A549 (cell line): ENCODE results near the gene EHD3. TPM values are rescaled to one million over a fixed set of nuclear protein-coding genes. Genes with fewer than 3 reads are reported as not detected.

Experiments used
- ATAC-seq, 2 experiments: fragments of 200-7000 bp in 1 of 2; fragments of >200 bp in 1 of 2; cut with Nextera tagmentation in 1 of 2; cut with Tn5 transposase in 1 of 2; 3 replicates each; pipeline versions ENCODE4 v1.8.0 to v1.9.1; 2018 to 2020; ENCODE audit warnings: mild to moderate bottlenecking in 1 of 2, moderate library complexity in 1 of 2
- CTCF ChIA-PET: fragments of 300-600 bp; sonication (Branson Sonifier 250); formaldehyde crosslinking; extraction: SDS; loops from one replicate; lab custom pipeline; 2021; ENCODE audit warnings: antibody characterized with exemption, inconsistent platforms; lab: Yijun Ruan, JAX
- POLR2A ChIA-PET: fragments of 350-600 bp; formaldehyde crosslinking; extraction: SDS; loops from one replicate; lab custom pipeline; 2021; ENCODE audit warnings: antibody characterized with exemption, inconsistent platforms; lab: Yijun Ruan, JAX
- DNase-seq, 2 experiments: peaks; one replicate each; pipeline versions ENCODE4 v3.0.0 to v3.0.0-alpha.2; 2011 to 2016; ENCODE audit warnings: low read depth in 1 of 2, low spot score in 1 of 2
- FAIRE-seq: peaks from 2 replicates; lab custom pipeline; 2011; peaks lifted over from hg19 to GRCh38; lab: Jason Lieb, UNC
- H3K27ac ChIP-seq, 2 experiments: fragments of >200 bp; sonication (Bioruptor Twin); formaldehyde crosslinking; 3 replicates each; pipeline ENCODE4 v1.5.1; 2016 to 2017
- H3K4me1 ChIP-seq: fragments of >200 bp; sonication (Bioruptor Twin); formaldehyde crosslinking; 3 replicates; pipeline ENCODE4 v1.6.1; 2016
- H3K4me2 ChIP-seq: fragments of >200 bp; sonication (Bioruptor Twin); formaldehyde crosslinking; 3 replicates; pipeline ENCODE4 v1.6.1; 2016
- H3K4me3 ChIP-seq: fragments of >200 bp; sonication (Bioruptor Twin); formaldehyde crosslinking; 3 replicates; pipeline ENCODE4 v1.5.1; 2016
- H3K9me3 ChIP-seq: fragments of >200 bp; sonication (Bioruptor Twin); formaldehyde crosslinking; 3 replicates; pipeline ENCODE4 v1.6.1; 2016
- CBX8 ChIP-seq: fragments of 200-600 bp; sonication (generic); IDR thresholded peaks from 2 replicates; pipeline ENCODE4 v1.6.1; 2016
- CHD4 ChIP-seq: fragments of 200-600 bp; sonication (generic); IDR thresholded peaks from 2 replicates; pipeline ENCODE4 v1.6.1; 2016; ENCODE audit warnings: antibody characterized with exemption, mild to moderate bottlenecking, borderline replicate concordance
- E2F6 ChIP-seq: IDR thresholded peaks from 2 replicates; pipeline ENCODE4 v1.6.1; 2012; ENCODE audit warnings: low read depth, borderline replicate concordance
- FOSB ChIP-seq: fragments of 250-450 bp; sonication (Bioruptor Pico); IDR thresholded peaks from 2 replicates; pipeline ENCODE4 v1.5.0; 2020; ENCODE audit warnings: mild to moderate bottlenecking, moderate library complexity
- FOXS1 ChIP-seq: fragments of 250-450 bp; sonication (Bioruptor Pico); IDR thresholded peaks from 2 replicates; pipeline ENCODE4 v1.5.0; 2020; ENCODE audit warnings: mild to moderate bottlenecking, moderate library complexity
- HDAC2 ChIP-seq: fragments of 200-600 bp; sonication (generic); IDR thresholded peaks from 2 replicates; pipeline ENCODE4 v1.6.1; 2016
- HEYL ChIP-seq: fragments of 250-450 bp; sonication (Bioruptor Pico); IDR thresholded peaks from 2 replicates; pipeline ENCODE4 v1.8.0; 2021; ENCODE audit warnings: mild to moderate bottlenecking, moderate library complexity
- NR3C1 ChIP-seq: fragments of >200 bp; sonication (Bioruptor Twin); formaldehyde crosslinking; IDR thresholded peaks from 3 replicates; pipeline ENCODE4 v1.6.1; 2017
- PBX3 ChIP-seq: IDR thresholded peaks from 2 replicates; pipeline ENCODE4 v1.6.1; 2012
- RAD21 ChIP-seq, 2 experiments: fragments of >200 bp in 1 of 2; sonication (Bioruptor Twin) in 1 of 2; formaldehyde crosslinking in 1 of 2; IDR thresholded peaks in 1 of 2; conservative IDR thresholded peaks in 1 of 2; 2 replicates in 1 of 2; 3 replicates in 1 of 2; pipeline ENCODE4 v1.6.1; 2012 to 2018; ENCODE audit warnings: inconsistent platforms in 1 of 2
- RARB ChIP-seq: fragments of 250-450 bp; sonication (Bioruptor Pico); IDR thresholded peaks from 2 replicates; pipeline ENCODE4 v1.8.0; 2021; ENCODE audit warnings: mild to moderate bottlenecking, moderate library complexity
- REST ChIP-seq: fragments of 200-600 bp; sonication (generic); IDR thresholded peaks from 2 replicates; pipeline ENCODE4 v1.6.1; 2016; ENCODE audit warnings: antibody characterized with exemption, mild to moderate bottlenecking, moderate library complexity
- SREBF2 ChIP-seq: fragments of 450-650 bp; IDR thresholded peaks from 2 replicates; pipeline ENCODE4 v1.6.1; 2014; ENCODE audit warnings: mild to moderate bottlenecking, moderate library complexity
- TFCP2L1 ChIP-seq: fragments of 250-450 bp; sonication (Bioruptor Pico); IDR thresholded peaks from 2 replicates; pipeline ENCODE4 v1.5.0; 2021; ENCODE audit warnings: mild to moderate bottlenecking
- WGBS: methylation state at CpG from one replicate; pipeline ENCODE4 v1.1.6; 2017; ENCODE audit errors: missing lambda C conversion rate; 5-methylcytosine and 5-hydroxymethylcytosine counted together
- polyA plus RNA-seq, 4 experiments: library from polyadenylated mRNA; depleted of rRNA in 3 of 4; stranded (reverse); fragments of >200 nt; fragmentation: RNase III in 1 of 4; extraction: RNeasy Plus Mini Kit Qiagen cat#74134 plus additional on column Dnase treatment in 1 of 4; gene quantifications; 2 replicates in 3 of 4; 3 replicates in 1 of 4; pipeline ENCODE4 v1.2.3, GENCODE V29; 2011 to 2017
- TF ChIP-seq, protein P1 (sequence below): fragments of 250-450 bp; sonication (Bioruptor Pico); IDR thresholded peaks from 2 replicates; pipeline ENCODE4 v1.5.0; 2021; ENCODE audit warnings: mild to moderate bottlenecking, moderate library complexity, borderline replicate concordance
- TF ChIP-seq, protein P2 (sequence below): fragments of 250-450 bp; sonication (Bioruptor Pico); IDR thresholded peaks from 2 replicates; pipeline ENCODE4 v1.5.0; 2020; ENCODE audit warnings: low read depth, mild to moderate bottlenecking, moderate library complexity

Gene EHD3
- polyA plus RNA-seq, 2 of the 4 experiments (the other 2 are of a cell fraction), result 8.7 to 10.6 TPM

- CTCF ChIA-PET, result no interaction called here
- no peak for ATAC-seq
- WGBS, result 63% methylated on average over 9 of the region's 9 CpGs
- POLR2A ChIA-PET, result no interaction called here
- Histone ChIP-seq H3K4me2 (no peak overlapping the region), H3K4me1 (no peaks in the 10 kb centered on the region), H3K27ac (no peak overlapping the region), H3K9me3 (no peaks in the 10 kb centered on the region), H3K4me3 (no peak overlapping the region)
- no peak for FAIRE-seq
- TF ChIP-seq SREBF2 (no peak), E2F6 (no peak), HEYL (CRISPR knock-in tag) (no peak), REST (no peak), NR3C1 (no peak), RAD21 (conservative IDR thresholded peaks at IDR 0.05 in 1 of 2, IDR thresholded peaks at IDR 0.05 in 1 of 2) (no peak), FOXS1 (CRISPR knock-in tag) (no peak), CBX8 (no peak), PBX3 (no peak), TFCP2L1 (CRISPR knock-in tag) (no peak), CHD4 (no peak), FOSB (CRISPR knock-in tag) (no peak)
- TF ChIP-seq, protein P1, sequence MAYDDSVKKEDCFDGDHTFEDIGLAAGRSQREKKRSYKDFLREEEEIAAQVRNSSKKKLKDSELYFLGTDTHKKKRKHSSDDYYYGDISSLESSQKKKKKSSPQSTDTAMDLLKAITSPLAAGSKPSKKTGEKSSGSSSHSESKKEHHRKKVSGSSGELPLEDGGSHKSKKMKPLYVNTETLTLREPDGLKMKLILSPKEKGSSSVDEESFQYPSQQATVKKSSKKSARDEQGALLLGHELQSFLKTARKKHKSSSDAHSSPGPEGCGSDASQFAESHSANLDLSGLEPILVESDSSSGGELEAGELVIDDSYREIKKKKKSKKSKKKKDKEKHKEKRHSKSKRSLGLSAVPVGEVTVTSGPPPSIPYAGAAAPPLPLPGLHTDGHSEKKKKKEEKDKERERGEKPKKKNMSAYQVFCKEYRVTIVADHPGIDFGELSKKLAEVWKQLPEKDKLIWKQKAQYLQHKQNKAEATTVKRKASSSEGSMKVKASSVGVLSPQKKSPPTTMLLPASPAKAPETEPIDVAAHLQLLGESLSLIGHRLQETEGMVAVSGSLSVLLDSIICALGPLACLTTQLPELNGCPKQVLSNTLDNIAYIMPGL (CRISPR knock-in tag), result no peak
- TF ChIP-seq, protein P2, sequence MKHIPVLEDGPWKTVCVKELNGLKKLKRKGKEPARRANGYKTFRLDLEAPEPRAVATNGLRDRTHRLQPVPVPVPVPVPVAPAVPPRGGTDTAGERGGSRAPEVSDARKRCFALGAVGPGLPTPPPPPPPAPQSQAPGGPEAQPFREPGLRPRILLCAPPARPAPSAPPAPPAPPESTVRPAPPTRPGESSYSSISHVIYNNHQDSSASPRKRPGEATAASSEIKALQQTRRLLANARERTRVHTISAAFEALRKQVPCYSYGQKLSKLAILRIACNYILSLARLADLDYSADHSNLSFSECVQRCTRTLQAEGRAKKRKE, result no peak
- no peak for DNase-seq
Measured at GRCh38 chr2:31212659-31213600, 21.0 kb upstream of the EHD3 start.

DNA sequence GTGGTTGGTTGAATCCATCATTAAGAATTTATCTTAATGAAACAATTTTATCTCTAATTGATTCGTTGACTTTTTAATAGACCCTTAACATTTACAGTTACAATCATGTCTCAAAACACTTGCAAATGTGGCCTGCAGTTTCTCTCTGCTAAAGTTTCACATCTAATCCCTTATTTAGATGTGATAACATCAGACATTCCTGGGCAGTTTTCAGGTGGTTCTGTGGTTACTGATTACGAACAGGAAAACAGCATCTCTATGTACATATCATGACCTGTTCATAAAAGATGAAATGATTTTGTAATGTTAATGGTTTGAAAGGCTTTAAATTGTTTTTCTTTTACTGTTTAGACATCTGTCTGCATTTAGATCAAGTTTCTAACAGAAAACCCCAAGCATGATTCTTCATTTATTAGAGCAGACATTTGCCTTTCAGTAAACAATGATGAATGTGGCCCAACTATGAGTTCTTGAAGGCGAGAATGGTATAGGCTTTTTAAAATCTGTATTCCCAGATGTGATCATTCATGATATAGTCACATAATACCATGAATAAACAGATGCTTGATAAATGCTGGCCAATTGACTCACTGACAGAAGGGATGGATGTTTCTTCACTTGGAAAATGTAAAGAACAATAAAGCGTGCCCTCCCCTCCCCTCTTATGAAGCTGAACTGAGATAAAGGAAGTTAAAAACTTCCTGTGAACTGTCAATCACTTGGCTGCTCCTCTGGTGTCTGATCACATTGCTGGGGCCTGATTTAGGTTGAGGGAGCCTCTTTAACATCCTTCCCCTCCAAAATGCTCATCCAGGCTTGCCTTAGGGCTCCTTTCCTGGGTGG, 20.1 kb upstream of the EHD3 start:
- DNase-seq, result no peak
- H3K4me2 ChIP-seq, result no peak overlapping the region
- no peaks in the 10 kb centered on the region for H3K4me1 ChIP-seq
- ChIA-PET CTCF (no interaction called here), POLR2A (no interaction called here)
- WGBS, result 3% methylated on average over 4 of the region's 4 CpGs
- TF ChIP-seq RARB, result no peak
- no peak for TF ChIP-seq HDAC2
- TF ChIP-seq, all 56 proteins: peak for 0
- H3K9me3 ChIP-seq, result no peaks in the 10 kb centered on the region
- H3K27ac ChIP-seq, result no peak overlapping the region
- no peak for FAIRE-seq
- no peak for ATAC-seq
- H3K4me3 ChIP-seq, result no peak overlapping the region
